Adrenal gland (tissue), 5 donors: ENCODE results near the gene SMG6.

Experiments used
- POLR2A ChIP-seq, 2 donors: fragments of 450-650 bp; IDR thresholded peaks; one replicate each; pipeline ENCODE4 v1.6.1; 2017; ENCODE audit warnings: antibody characterized with exemption in 2 of 2, mild to moderate bottlenecking in 2 of 2, moderate library complexity in 1 of 2
- TF ChIP-seq, protein P1 (sequence below), 6 experiments: fragments of 450-650 bp in 4 of 6; fragments of 200-600 bp in 2 of 6; sonication (generic) in 1 of 6; IDR thresholded peaks; 1 replicate in 5 of 6; 2 replicates in 1 of 6; pipeline versions ENCODE4 v1.5.1 to v1.8.0; 2016 to 2021; ENCODE audit warnings: antibody characterized with exemption in 6 of 6, mild to moderate bottlenecking in 2 of 6, moderate library complexity in 1 of 6
- donor health status: DM: no; HTN: no; CAD: no.

DNA sequence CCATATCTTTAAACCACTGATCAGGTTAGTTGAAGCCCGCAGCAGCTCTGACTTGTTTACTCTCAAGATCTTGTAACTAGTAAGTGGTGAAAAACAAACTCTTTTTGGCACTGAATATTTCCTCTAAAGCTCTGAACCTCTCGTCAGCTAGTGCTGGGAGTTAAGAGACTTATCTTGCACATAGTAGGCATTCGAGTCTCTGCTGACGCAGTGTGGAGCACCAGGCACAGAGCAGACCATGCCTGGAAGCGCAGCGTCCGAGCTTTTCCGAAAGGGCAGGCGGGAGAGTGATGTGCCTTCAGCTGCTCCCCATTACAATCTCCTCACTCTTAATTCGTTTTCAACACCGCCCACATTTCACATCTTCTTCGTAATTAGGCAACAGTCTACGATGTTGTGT, 63.0 kb downstream of the SMG6 start:
- no peak for TF ChIP-seq POLR2A (IDR thresholded peaks at IDR 0.05)
- TF ChIP-seq, protein P1, sequence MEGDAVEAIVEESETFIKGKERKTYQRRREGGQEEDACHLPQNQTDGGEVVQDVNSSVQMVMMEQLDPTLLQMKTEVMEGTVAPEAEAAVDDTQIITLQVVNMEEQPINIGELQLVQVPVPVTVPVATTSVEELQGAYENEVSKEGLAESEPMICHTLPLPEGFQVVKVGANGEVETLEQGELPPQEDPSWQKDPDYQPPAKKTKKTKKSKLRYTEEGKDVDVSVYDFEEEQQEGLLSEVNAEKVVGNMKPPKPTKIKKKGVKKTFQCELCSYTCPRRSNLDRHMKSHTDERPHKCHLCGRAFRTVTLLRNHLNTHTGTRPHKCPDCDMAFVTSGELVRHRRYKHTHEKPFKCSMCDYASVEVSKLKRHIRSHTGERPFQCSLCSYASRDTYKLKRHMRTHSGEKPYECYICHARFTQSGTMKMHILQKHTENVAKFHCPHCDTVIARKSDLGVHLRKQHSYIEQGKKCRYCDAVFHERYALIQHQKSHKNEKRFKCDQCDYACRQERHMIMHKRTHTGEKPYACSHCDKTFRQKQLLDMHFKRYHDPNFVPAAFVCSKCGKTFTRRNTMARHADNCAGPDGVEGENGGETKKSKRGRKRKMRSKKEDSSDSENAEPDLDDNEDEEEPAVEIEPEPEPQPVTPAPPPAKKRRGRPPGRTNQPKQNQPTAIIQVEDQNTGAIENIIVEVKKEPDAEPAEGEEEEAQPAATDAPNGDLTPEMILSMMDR (IDR thresholded peaks at IDR 0.05) = no peak
